HepG2 (cell line): ENCODE measurements around the gene RTKN2. TPM values are rescaled to one million over a fixed set of nuclear protein-coding genes. Genes with fewer than 3 reads are reported as not detected.

Source experiments
- ATAC-seq: fragments of 200-7000 bp; cut with Tn5 transposase; 3 replicates; pipeline ENCODE4 v1.9.1; 2020; ENCODE audit warnings: mild to moderate bottlenecking, moderate library complexity
- BruUV-seq: library from RNA; stranded (reverse); fragments of 400-500 nt; replicated peaks from 2 replicates; lab custom pipeline; 2021; lab: Mats Ljungman, UMichigan
- CTCF ChIA-PET: fragments of 300-600 bp; formaldehyde crosslinking; extraction: SDS; loops from one replicate; lab custom pipeline; 2021; ENCODE audit warnings: low total read pairs, inconsistent platforms, low intra/inter-chr PET ratio; lab: Yijun Ruan, JAX
- POLR2A ChIA-PET: fragments of 350-600 bp; sonication (Branson Sonifier 250); formaldehyde crosslinking; loops from one replicate; lab custom pipeline; 2020; ENCODE audit warnings: antibody characterized with exemption, inconsistent platforms; lab: Yijun Ruan, JAX
- DNase-seq: peaks from one replicate; pipeline ENCODE4 v3.0.0-alpha.2; 2015; ENCODE audit warnings: low spot score
- FAIRE-seq: peaks from 3 replicates; lab custom pipeline; 2011; peaks lifted over from hg19 to GRCh38; lab: Jason Lieb, UNC
- H2AFZ ChIP-seq: one replicate; pipeline ENCODE4 v1.6.1; 2011; ENCODE audit warnings: low read length, inconsistent platforms
- H3K27ac ChIP-seq: fragments of 300-600 bp; 3 replicates; pipeline ENCODE4 v1.8.0; 2011; ENCODE audit warnings: mixed run types, mild to moderate bottlenecking, mixed read lengths, low read length, inconsistent platforms; ENCODE audit not compliant: insufficient read depth; ENCODE audit errors: extremely low read length
- H3K27me3 ChIP-seq, 2 experiments: fragments of 200-600 bp in 1 of 2; 2 replicates in 1 of 2; 3 replicates in 1 of 2; pipeline versions ENCODE4 v1.6.0 to v1.8.0; 2011; ENCODE audit warnings: low read length in 2 of 2, mild to moderate bottlenecking in 2 of 2, moderate library complexity in 2 of 2, inconsistent platforms in 1 of 2; ENCODE audit not compliant: insufficient read depth in 2 of 2, control insufficient read depth in 1 of 2
- H3K36me3 ChIP-seq, 2 experiments: fragments of 200-600 bp in 1 of 2; replicated peaks in 1 of 2; 2 replicates in 1 of 2; 3 replicates in 1 of 2; pipeline versions ENCODE4 v1.5.1 to v1.8.0; 2011; ENCODE audit warnings: low read length in 2 of 2, inconsistent platforms in 1 of 2; ENCODE audit not compliant: insufficient read depth in 2 of 2, control insufficient read depth in 1 of 2
- H3K4me1 ChIP-seq: 2 replicates; pipeline ENCODE4 v1.5.1; 2012; ENCODE audit warnings: low read length, inconsistent platforms; ENCODE audit not compliant: insufficient read depth
- H3K4me2 ChIP-seq: 2 replicates; pipeline ENCODE4 v1.6.0; 2011; ENCODE audit warnings: low read depth, low read length, inconsistent platforms
- H3K4me3 ChIP-seq, 3 experiments: fragments of 200-600 bp in 1 of 3; sonication (generic), shearing (Covaris generic) in 1 of 3; replicated peaks in 1 of 3; 2 replicates each; pipeline ENCODE4 v1.5.1; 2011 to 2016; ENCODE audit warnings: low read length in 3 of 3, inconsistent platforms in 2 of 3, low read depth in 2 of 3, mild to moderate bottlenecking in 2 of 3, control low read depth in 1 of 3, mixed read lengths in 1 of 3; ENCODE audit not compliant: insufficient read depth in 1 of 3
- H3K79me2 ChIP-seq: one replicate; pipeline ENCODE4 v1.6.1; 2011; ENCODE audit warnings: low read length, inconsistent platforms; ENCODE audit not compliant: insufficient read depth
- H3K9ac ChIP-seq: 2 replicates; pipeline ENCODE4 v1.6.0; 2011; ENCODE audit warnings: mild to moderate bottlenecking, low read depth, low read length, inconsistent platforms; ENCODE audit not compliant: insufficient read depth
- H3K9me3 ChIP-seq: 2 replicates; pipeline ENCODE4 v1.5.1; 2012; ENCODE audit warnings: mild to moderate bottlenecking, low read length
- H4K20me1 ChIP-seq: 2 replicates; pipeline ENCODE4 v1.6.0; 2011; ENCODE audit warnings: inconsistent platforms, mild to moderate bottlenecking, low read length, moderate library complexity; ENCODE audit not compliant: insufficient read depth
- GRHL1 ChIP-seq: sonication (generic); formaldehyde crosslinking; conservative IDR thresholded peaks from 2 replicates; pipeline ENCODE4 v1.8.0; 2022; ENCODE audit warnings: missing genetic modification reagents
- ZBTB25 ChIP-seq: IDR thresholded peaks from 2 replicates; pipeline ENCODE4 v1.6.1; 2018; ENCODE audit warnings: missing genetic modification reagents
- ZC3H4 ChIP-seq: sonication (generic); formaldehyde crosslinking; IDR thresholded peaks from 2 replicates; pipeline ENCODE4 v1.4.0; 2020; ENCODE audit warnings: missing genetic modification reagents, borderline replicate concordance
- ZNF292 ChIP-seq: sonication (generic); formaldehyde crosslinking; IDR thresholded peaks from 2 replicates; pipeline ENCODE4 v1.8.1; 2022; ENCODE audit warnings: mild to moderate bottlenecking, low read depth, missing genetic modification reagents, borderline replicate concordance
- ZNF431 ChIP-seq: sonication (generic); formaldehyde crosslinking; IDR thresholded peaks from 2 replicates; pipeline ENCODE4 v1.9.0; 2022; ENCODE audit warnings: missing genetic modification reagents, low read depth, mild to moderate bottlenecking, borderline replicate concordance
- WGBS: methylation state at CpG from one replicate; pipeline ENCODE4 v1.1.6; 2017; ENCODE audit warnings: low lambda C conversion rate; 5-methylcytosine and 5-hydroxymethylcytosine counted together
- in situ Hi-C: cut with HindIII; loops from 2 replicates; pipeline ENCODE4 v1.10.0; 2017; ENCODE audit warnings: low pct_unique_long_range_greater_than_20kb; ENCODE audit not compliant: extremely low pct_ligation_motif_present
- intact Hi-C: fragments of 100-400 bp; cut with micrococcal nuclease; formaldehyde crosslinking; loops from one replicate; pipeline ENCODE4 v1.10.0; 2022; ENCODE audit not compliant: unreplicated experiment
- polyA plus RNA-seq, 8 experiments: library from polyadenylated mRNA; depleted of rRNA in 3 of 8; stranded (reverse) in 7 of 8; unstranded in 1 of 8; fragments of >200 nt; fragmentation: Illumina TruSeq in 4 of 8; extraction: Trizol in 4 of 8; gene quantifications; 2 replicates each; pipeline versions ENCODE4 v1.2.1 to v1.2.3, GENCODE V29; 2011 to 2016; ENCODE audit warnings: low read depth in 4 of 8, missing spikeins in 1 of 8, mixed read lengths in 1 of 8; ENCODE audit not compliant: insufficient read depth in 1 of 8
- total RNA-seq, 5 experiments: library from RNA; depleted of rRNA; stranded (reverse); fragments of >200 nt; fragmentation: Illumina TruSeq; extraction: Trizol; gene quantifications; 2 replicates each; pipeline ENCODE4 v1.2.3, GENCODE V29; 2016; ENCODE audit warnings: low read depth in 1 of 5

RTKN2 gene
- total and polyA plus RNA-seq, 2 of the 13 experiments (the other 11 are each of a cell fraction or from before 2014, with no cell fraction given) = 2.2 to 7.0 TPM

DNA sequence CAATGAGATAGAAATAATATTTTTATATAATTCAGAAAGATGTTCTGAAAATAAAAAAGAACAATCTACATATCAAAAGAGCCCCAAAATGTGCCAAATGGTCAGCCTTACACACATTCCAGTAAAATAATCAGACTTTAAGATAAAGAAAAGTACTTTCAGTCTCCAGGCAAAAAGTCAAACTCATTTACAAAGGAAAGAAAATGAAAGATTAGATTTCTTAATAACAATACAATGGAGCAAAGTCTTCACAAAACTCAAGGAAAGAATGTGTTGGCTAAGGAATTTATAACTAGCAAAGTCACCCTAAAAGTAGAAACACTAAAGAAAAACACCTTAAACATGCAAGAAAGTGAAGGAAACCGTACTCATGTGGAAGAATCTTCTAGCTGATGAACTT is 16.6 kb downstream of the RTKN2 start:
- no peaks in the 10 kb centered on the region for H3K9me3 ChIP-seq
- DNase-seq (no peak), FAIRE-seq (no peak), ATAC-seq (no peak)
- H3K9ac ChIP-seq = no peak overlapping the region
- in situ Hi-C loops (loop anchor here (10.0 to 25.0 kb wide), 2 partner anchors 347 to 560 kb away; partner anchors contain the start of genes ADO, ARID5B and EGR2), intact Hi-C loops (no loop called here)
- whole genome bisulfite sequencing = 97% methylated on average over 1 of the region's 1 CpG
- peaks cover 12% of the 10 kb centered on the region for H3K4me1 ChIP-seq
- H3K79me2 ChIP-seq = peaks cover 8% of the 10 kb centered on the region
- no peak overlapping the region for H3K4me3 ChIP-seq
- no TSS peak for BruUV-seq
- CTCF ChIA-PET = no interaction called here
- no peak overlapping the region for H3K27ac ChIP-seq
- POLR2A ChIA-PET = no interaction called here
- H2AFZ ChIP-seq = no peak overlapping the region
- peaks cover 0 to 2% of the 10 kb centered on the region in 2 experiments; a peak in 1 of 5 replicates for H3K36me3 ChIP-seq
- H3K4me2 ChIP-seq = no peak overlapping the region
- no peak for TF ChIP-seq ZNF292 (CRISPR knock-in tag)
- no peak for TF ChIP-seq ZNF431
- TF ChIP-seq GRHL1 = no peak
- TF ChIP-seq ZC3H4 (CRISPR knock-in tag) = no peak
- TF ChIP-seq ZBTB25 (CRISPR knock-in tag) = no peak
- no peaks in the 10 kb centered on the region for H4K20me1 ChIP-seq
- no peaks in the 10 kb centered on the region for H3K27me3 ChIP-seq
